Activated CD4-positive, alpha-beta T cell treated with anti-CD3 and anti-CD28 coated beads for 1 hour (primary cell): ENCODE data around the gene ALG2.

Experiments used
- DNase-seq: peaks from one replicate; pipeline ENCODE4 v3.0.0-alpha.2; 2020

Gene ALG2

GRCh38 chr9:99189887-99190596 lies 31.7 kb downstream of the ALG2 start:
- DNase-seq = no peak

DNA sequence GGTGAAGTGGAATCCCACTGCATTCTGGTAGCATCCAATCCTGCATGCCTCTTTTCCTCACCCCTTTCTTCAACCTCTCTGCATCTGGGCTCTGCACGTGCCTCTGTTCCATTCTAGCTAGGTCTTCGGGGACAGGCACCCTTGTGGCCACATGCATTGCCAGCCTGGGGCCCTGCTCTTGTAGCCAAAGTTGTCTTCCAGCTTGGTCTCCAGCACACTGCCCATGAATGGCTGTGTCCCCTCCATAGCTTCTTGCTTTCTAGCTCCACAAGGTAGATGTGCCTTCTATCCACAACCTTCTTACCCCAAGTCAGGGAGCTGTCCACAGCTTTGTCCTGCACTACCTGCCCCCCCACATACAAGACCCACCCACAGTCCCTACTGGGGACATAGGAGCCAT lies 32.6 kb downstream of the ALG2 start:
- no peak for DNase-seq

GRCh38 chr9:99187311-99187710 lies 34.4 kb downstream of the ALG2 start:
- DNase-seq = no peak

GRCh38 chr9:99185934-99186333 lies 35.8 kb downstream of the ALG2 start:
- DNase-seq = no peak

GRCh38 chr9:99185348-99185632 lies 36.5 kb downstream of the ALG2 start:
- no peak for DNase-seq

GRCh38 chr9:99184475-99185347 lies 37.0 kb downstream of the ALG2 start:
- DNase-seq = peak; percentile 54

DNA sequence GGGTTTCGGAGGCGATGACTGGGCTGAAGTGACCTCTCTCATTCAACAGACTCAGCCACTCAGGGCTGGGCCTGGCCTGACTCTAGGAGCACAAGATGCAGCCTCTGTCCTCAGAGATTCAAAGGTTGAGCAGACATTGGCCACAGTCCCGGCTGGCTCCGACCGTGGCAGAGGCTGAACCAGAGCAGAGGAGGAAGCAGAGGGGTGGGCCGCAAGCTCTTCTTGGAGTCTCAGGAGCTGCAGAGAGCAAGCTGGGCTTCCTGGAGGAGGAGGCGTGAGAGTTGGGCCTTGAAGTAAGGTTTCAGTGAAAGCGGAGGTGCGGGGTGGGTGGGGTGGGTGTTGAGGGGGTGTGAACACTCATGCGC lies 37.6 kb downstream of the ALG2 start:
- DNase-seq = no peak

DNA sequence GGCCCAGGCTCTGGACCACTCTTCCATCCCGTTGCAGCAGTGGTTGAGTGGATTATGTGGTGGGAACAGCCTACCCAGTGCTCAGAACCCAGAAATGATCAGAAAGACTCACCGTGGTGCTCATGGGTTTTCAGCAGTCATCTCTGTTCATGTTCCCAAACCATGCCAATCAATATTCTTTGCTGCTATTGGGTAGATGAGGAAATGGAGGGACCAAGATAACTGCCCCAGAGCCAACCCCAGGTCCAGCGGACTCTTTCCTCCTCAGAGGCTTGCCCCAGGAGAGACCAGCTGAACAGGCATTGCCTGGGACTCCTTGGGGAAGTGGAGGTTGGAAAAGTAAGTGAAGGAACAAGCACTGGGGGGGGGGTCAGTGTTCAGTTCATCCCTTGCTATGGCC lies 38.1 kb downstream of the ALG2 start:
- DNase-seq = no peak

DNA sequence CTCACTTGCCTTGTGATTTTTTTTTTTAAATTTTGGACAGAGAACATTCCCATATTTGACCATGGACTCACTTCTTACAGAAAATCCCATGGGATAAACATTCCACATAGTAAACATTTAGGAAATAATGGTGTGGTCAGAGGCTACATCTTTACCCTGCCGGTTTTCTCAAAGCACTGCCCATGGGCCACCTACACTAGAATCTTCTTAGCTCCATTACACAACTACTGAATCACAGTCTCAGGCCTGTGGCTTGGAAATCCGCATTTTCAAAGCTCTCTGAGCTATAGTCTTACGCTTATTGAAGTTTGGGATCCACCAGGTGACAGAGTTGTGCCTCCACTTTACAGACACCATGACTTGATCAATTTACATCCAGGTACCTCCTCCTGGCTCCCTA lies 39.4 kb downstream of the ALG2 start:
- no peak for DNase-seq

GRCh38 chr9:99181621-99182020 lies 40.1 kb downstream of the ALG2 start:
- DNase-seq = no peak

DNA sequence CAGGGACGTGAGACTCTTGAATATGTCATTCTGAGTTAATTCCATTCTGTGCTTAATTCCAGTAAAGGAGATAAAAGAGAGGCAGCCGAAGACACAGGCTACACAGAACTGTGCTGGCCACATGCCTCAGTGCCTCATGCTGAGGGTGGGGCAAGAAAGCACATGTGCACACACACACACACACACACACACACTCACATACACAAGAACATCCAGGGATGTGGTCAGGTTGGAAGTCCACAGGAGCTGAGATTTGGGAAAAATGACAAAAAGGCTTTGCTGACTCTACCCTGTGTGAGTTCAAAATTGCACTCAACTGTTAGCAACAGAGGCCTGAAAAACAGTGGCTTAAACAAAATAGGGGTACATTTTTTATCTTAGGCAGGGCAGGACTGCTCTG lies 40.5 kb downstream of the ALG2 start:
- no peak for DNase-seq

DNA sequence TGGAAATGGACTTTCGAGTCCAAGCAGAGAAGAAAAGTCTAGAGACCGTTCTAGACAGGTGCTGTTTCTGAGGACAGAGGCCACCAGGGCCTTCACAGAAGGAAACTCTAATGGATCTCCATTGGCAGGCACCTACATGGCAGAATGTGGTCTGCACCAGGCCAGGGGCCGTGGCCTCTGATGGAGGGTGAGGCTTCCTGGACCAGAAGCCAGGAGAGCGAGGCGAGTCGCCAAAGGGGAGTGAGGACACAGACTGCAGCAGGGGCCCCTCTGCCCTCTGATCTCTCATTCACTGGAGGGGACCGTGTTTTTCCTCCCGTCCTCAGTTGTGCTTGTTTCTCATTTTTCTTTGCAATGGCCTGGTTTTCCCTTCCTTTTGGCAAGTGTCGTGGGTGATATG lies 41.1 kb downstream of the ALG2 start:
- no peak for DNase-seq

DNA sequence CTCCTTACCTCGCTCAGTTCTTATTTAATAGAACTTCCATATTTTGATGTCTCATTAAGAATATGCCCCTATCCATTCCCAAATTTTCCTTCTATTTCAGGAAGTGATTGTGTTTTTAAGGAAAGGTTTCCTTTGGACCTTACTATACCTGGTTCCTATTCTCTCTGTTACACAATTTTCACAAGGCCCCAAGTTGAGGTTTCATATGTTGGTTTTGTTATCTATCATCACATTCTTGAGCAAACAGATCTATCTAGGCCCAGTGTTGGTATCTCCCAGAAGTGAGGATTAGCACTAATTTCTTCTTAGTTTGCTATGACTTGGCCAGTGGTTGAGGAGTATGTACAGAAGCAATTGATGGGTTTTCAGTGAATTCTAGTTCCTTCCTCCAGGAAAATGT lies 41.5 kb downstream of the ALG2 start:
- no peak for DNase-seq

DNA sequence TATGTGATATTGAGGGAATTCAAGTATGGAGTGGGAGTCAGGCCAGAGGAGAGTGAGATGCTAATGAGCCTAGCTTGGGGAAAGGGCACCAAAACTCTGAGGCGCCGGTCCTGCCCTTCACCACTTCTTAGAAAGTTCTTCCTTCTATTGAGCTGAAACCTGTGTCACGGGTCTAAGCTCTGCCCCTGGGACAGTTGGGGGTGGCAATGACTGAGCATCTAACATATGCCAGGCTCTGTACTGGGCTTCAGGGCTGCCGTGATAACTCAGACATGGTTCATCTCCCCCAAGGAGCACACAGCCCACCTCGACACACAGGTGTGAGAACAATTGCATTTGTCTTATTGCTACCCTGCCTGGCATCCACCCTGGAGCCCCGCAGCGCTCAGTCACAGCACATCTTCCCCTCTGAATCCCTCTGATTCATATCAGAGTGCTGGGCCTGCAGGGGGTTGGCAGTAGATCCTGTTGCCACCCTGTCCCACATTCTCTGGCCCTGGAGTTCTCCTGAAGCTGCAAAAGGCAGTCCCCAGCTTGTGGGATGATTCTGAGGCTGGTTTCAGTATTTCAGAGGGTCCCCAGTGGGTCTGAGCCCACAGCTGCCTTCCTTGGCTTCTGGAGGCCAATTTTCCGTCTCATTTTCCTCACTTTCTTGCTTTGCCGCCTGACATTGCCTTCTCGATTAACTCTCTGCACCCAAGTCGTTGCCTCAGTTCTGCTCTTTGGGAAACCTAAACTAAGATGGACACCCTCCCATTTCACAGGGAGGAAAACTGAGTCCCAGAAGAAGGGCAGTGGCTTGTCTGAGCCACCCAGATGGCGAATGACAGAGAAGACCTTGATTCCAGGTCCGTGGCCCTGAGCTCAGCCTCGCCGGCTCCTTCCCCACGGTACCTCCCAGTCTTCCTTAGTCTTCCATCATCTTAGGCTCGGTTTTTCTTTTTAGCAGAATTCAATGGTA lies 42.5 kb downstream of the ALG2 start:
- no peak for DNase-seq

- no peak for DNase-seq
These were observed 44.0 kb downstream of the ALG2 start for GRCh38 chr9:99177576-99178366.

GRCh38 chr9:99176527-99177013 lies 45.2 kb downstream of the ALG2 start:
- no peak for DNase-seq

DNA sequence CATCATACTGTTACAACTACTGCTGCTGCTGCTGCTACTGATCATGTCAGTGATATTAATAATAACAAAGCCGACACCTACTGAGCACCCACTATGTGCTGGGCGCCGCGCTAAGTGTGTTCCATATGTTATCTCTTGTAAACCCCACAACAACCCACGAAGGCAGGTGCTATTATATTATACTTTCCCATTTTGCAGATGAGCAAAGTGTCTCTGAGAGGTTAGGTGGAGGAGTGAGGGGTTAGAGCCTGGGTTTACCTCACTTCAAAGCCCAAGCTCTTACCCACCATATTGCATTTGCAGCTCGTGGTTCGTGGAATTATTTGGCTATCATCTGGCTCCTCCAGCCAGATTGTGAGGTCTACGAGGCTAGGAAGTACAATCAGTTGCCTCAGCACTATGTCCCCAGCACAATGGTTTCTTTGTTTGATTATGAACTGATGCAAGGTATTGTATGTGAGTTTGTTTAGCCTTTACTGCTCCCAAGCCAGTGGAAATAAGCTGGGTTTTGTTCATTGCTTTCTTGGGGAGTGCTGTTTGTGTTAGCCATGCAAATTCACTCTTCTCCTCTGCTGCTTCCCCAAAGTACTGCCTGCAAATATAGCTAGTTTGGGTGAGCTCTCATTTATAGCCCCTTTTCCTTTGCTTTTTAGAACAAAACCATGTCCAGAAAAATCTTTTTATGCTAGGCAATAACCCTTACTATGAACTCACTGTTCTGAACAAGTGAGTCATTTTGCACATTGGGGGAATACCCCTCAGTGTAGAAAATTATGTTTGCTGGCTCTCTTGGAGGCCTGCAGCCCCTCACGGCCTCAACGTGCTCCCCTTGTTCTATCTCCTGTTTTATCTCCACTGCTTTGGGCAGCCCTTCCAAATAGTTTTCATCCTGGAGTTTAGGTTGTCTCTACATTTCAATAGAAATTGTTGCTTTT lies 47.9 kb downstream of the ALG2 start:
- DNase-seq = no peak

DNA sequence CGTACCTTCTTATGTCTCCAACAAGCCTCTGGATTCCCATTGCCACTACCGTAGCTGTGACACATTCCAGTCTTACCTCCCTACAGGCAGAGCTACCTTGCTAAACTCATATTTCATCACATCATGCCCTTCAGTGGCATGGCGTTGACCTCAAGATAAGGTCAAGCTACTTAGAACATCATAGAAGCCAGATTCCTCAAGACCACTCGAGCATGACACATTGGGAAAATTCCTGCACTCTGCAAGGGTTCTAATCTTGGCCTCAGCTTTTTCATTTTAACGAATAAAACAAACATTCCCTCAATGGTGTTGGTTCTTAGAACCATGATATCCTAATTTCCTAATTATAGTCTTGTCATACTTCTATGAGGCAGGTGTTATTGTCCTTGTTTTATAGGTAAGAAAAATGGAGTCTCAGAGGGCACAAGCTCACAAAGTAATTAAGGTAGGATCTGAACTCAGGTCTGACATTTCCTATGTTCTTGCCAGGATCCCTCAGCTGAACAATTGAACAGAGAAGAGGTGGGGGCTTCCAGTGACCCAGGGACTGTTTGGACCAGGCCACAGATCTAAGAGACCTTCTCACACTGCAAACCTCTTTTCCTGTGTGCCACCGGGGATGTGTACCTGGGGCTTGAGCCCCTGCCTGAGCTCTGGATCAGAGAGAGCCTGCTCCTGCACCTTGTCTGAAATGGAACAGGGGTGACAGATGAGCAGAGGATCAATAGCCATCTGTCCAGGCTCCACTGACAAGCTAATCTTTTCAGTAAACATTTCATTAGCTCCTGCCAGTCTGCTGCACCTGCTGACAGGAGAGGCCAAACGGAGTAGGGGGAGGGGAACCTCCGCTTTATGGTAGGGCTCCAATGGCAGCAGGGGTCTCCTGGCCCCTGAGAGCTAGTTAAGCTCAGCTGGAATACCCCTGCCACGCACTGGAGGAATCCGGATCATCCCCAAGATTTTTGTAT lies 49.3 kb downstream of the ALG2 start:
- no peak for DNase-seq

- DNase-seq = no peak
These were observed 50.3 kb downstream of the ALG2 start for GRCh38 chr9:99171225-99172123.
